ENCODE data around the gene HSBP1. TPM values are rescaled to one million over a fixed set of nuclear protein-coding genes. Genes with fewer than 3 reads are reported as not detected.

HSBP1 gene
- total and polyA plus RNA-seq, 9 of the 15 experiments (the other 6 are each of a cell fraction or from before 2014, with no cell fraction given) = 84.9 to 677 (median 204) TPM

DNA sequence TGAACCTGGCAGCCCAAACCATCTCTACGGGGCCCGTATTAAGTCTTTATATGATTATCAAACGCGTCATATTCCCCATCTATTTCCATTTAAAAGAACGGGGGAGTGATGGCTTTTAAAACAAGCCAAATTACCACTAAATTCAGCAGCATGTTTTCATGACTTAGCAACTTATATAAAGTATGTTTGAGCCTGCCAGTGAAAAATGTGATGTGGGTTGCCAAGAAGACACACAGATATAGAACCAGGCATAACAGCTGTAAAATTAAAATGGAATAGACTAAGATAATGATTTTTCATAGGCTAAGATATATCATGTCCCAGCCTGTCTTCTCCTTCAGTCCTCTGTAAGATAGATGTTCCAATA lies 44.8 kb upstream of the HSBP1 start:
- WGBS (ENCODE audit: insufficient coverage, low coverage, missing lambda C conversion rate) = under 1% methylated on average over 5 of the region's 5 CpGs
- no peak for TF ChIP-seq DACH1 (IDR thresholded peaks at IDR 0.05; ENCODE audit: partially characterized antibody)
- no peak for TF ChIP-seq SRSF1 (IDR thresholded peaks at IDR 0.05; ENCODE audit: low read depth, low read length)
- TF ChIP-seq MEIS2 (IDR thresholded peaks at IDR 0.05; ENCODE audit: partially characterized antibody) = no peak
- no peak overlapping the region for H3K9ac ChIP-seq (ENCODE audit: insufficient read depth in 1 of 2, low read depth in 2 of 2, low read length in 2 of 2)
- no peaks in the 10 kb centered on the region for H3K9me1 ChIP-seq (ENCODE audit: control insufficient read depth, insufficient read depth, low read length)
- FAIRE-seq (no peak), DNase-seq (ENCODE audit: extremely low read depth in 1 of 4, low spot score in 3 of 4) (no peak), ATAC-seq (no peak)
- no peaks in the 10 kb centered on the region for H3K4me1 ChIP-seq (replicated peaks in 1 of 2; ENCODE audit: control insufficient read depth in 2 of 2, insufficient read depth in 2 of 2, low read length in 2 of 2)
- H3K4me3 ChIP-seq = no peak overlapping the region
- H3K27ac ChIP-seq (ENCODE audit: extremely low read depth, low read depth, low read length) = no peak overlapping the region
- H3K79me2 ChIP-seq (ENCODE audit: control insufficient read depth, insufficient read depth, low read length) = no peaks in the 10 kb centered on the region
- H3K27me3 ChIP-seq (ENCODE audit: control insufficient read depth in 2 of 2, insufficient read depth in 2 of 2, low read length in 2 of 2) = no peaks in the 10 kb centered on the region
- no TSS peak for BruUV-seq (replicated peaks)
- no peak overlapping the region for H2AFZ ChIP-seq (ENCODE audit: low read depth, low read length)
- CTCF ChIA-PET (ENCODE audit: low intra/inter-chr PET ratio) = no interaction called here
- H3K4me2 ChIP-seq (ENCODE audit: insufficient read depth, low read length) = no peak overlapping the region
- intact Hi-C loops (cut with micrococcal nuclease) (no loop called here), in situ Hi-C loops (cut with MboI) (no loop called here)
- no peaks in the 10 kb centered on the region for H3K36me3 ChIP-seq (ENCODE audit: control insufficient read depth, insufficient read depth, low read length)
- H4K20me1 ChIP-seq (replicated peaks; ENCODE audit: control insufficient read depth, insufficient read depth, low read length) = no peaks in the 10 kb centered on the region
- no peaks in the 10 kb centered on the region for H3K9me3 ChIP-seq (replicated peaks; ENCODE audit: control insufficient read depth, insufficient read depth, low read depth, low read length)
- POLR2A ChIA-PET = no interaction called here

DNA sequence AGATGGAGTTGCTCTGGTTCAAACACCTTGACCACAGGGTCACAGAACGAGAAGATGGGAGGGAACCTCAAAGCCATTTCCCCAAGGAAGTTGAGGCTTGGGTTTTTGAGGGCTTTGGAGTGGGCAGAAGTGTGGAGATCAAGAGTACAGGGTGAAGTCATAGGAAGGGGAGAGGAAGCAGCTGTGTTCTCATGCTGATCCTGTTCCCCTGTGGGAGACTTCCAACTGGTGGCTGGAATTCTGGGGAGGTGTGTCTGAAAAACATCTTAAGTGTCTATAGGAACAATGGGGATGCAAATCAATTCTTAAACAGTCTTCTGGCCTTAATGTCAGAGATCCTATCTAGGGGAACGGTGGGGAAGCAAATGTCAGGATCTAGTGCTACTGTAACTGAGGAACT lies 38.8 kb upstream of the HSBP1 start:
- Histone ChIP-seq H3K4me1 (replicated peaks in 1 of 2; ENCODE audit: control insufficient read depth in 2 of 2, insufficient read depth in 2 of 2, low read length in 2 of 2) (no peaks in the 10 kb centered on the region), H3K9me1 (ENCODE audit: control insufficient read depth, insufficient read depth, low read length) (no peaks in the 10 kb centered on the region), H2AFZ (ENCODE audit: low read depth, low read length) (no peak overlapping the region), H3K4me3 (no peak overlapping the region), H3K27ac (ENCODE audit: extremely low read depth, low read depth, low read length) (no peak overlapping the region), H3K27me3 (ENCODE audit: control insufficient read depth in 2 of 2, insufficient read depth in 2 of 2, low read length in 2 of 2) (peaks cover 3 to 8% of the 10 kb centered on the region in 2 experiments; a peak in 3 of 5 replicates), H3K4me2 (ENCODE audit: insufficient read depth, low read length) (no peak overlapping the region), H3K9me3 (replicated peaks; ENCODE audit: control insufficient read depth, insufficient read depth, low read depth, low read length) (no peaks in the 10 kb centered on the region), H4K20me1 (replicated peaks; ENCODE audit: control insufficient read depth, insufficient read depth, low read length) (no peaks in the 10 kb centered on the region; the same call in 1 of the 2 replicates), H3K79me2 (ENCODE audit: control insufficient read depth, insufficient read depth, low read length) (no peaks in the 10 kb centered on the region), H3K36me3 (ENCODE audit: control insufficient read depth, insufficient read depth, low read length) (no peaks in the 10 kb centered on the region), H3K9ac (ENCODE audit: insufficient read depth in 1 of 2, low read depth in 2 of 2, low read length in 2 of 2) (no peak overlapping the region)
- intact Hi-C loops (cut with micrococcal nuclease) = no loop called here
- FAIRE-seq (no peak), ATAC-seq (no peak), DNase-seq (ENCODE audit: extremely low read depth in 1 of 4, low spot score in 3 of 4) (no peak)
- BruUV-seq (replicated peaks) = no TSS peak
- in situ Hi-C loops (cut with MboI) = no loop called here
- ChIA-PET POLR2A (no interaction called here), CTCF (ENCODE audit: low intra/inter-chr PET ratio) (no interaction called here)
- WGBS (ENCODE audit: insufficient coverage, low coverage, missing lambda C conversion rate) = 2% methylated on average over 2 of the region's 2 CpGs
- TF ChIP-seq, protein P1, sequence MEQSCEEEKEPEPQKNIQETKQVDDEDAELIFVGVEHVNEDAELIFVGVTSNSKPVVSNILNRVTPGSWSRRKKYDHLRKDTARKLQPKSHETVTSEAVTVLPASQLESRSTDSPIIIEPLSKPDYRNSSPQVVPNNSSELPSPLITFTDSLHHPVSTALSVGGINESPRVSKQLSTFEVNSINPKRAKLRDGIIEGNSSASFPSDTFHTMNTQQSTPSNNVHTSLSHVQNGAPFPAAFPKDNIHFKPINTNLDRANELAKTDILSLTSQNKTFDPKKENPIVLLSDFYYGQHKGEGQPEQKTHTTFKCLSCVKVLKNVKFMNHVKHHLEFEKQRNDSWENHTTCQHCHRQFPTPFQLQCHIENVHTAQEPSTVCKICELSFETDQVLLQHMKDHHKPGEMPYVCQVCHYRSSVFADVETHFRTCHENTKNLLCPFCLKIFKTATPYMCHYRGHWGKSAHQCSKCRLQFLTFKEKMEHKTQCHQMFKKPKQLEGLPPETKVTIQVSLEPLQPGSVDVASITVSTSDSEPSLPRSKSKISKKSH (CRISPR knock-in tag; IDR thresholded peaks at IDR 0.05) = no peak
- TF ChIP-seq POU5F1 (IDR thresholded peaks at IDR 0.05; ENCODE audit: borderline replicate concordance, low read depth, low read length, partially characterized antibody) = no peak
- TF ChIP-seq SREBF2 (CRISPR knock-in tag; IDR thresholded peaks at IDR 0.05) = no peak
- TF ChIP-seq FOXP1 (CRISPR knock-in tag; IDR thresholded peaks at IDR 0.05) = no peak
- TF ChIP-seq BRF1 (IDR thresholded peaks at IDR 0.05; ENCODE audit: borderline replicate concordance, extremely low read depth, insufficient read length) = no peak
- no peak for TF ChIP-seq CHD4 (IDR thresholded peaks at IDR 0.05; ENCODE audit: insufficient read depth, insufficient replicate concordance, low read depth, low read length, poor library complexity, severe bottlenecking)
- TF ChIP-seq, protein P2, sequence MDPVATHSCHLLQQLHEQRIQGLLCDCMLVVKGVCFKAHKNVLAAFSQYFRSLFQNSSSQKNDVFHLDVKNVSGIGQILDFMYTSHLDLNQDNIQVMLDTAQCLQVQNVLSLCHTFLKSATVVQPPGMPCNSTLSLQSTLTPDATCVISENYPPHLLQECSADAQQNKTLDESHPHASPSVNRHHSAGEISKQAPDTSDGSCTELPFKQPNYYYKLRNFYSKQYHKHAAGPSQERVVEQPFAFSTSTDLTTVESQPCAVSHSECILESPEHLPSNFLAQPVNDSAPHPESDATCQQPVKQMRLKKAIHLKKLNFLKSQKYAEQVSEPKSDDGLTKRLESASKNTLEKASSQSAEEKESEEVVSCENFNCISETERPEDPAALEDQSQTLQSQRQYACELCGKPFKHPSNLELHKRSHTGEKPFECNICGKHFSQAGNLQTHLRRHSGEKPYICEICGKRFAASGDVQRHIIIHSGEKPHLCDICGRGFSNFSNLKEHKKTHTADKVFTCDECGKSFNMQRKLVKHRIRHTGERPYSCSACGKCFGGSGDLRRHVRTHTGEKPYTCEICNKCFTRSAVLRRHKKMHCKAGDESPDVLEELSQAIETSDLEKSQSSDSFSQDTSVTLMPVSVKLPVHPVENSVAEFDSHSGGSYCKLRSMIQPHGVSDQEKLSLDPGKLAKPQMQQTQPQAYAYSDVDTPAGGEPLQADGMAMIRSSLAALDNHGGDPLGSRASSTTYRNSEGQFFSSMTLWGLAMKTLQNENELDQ (CRISPR knock-in tag; IDR thresholded peaks at IDR 0.05; ENCODE audit: borderline replicate concordance) = no peak
- TF ChIP-seq, protein P3, sequence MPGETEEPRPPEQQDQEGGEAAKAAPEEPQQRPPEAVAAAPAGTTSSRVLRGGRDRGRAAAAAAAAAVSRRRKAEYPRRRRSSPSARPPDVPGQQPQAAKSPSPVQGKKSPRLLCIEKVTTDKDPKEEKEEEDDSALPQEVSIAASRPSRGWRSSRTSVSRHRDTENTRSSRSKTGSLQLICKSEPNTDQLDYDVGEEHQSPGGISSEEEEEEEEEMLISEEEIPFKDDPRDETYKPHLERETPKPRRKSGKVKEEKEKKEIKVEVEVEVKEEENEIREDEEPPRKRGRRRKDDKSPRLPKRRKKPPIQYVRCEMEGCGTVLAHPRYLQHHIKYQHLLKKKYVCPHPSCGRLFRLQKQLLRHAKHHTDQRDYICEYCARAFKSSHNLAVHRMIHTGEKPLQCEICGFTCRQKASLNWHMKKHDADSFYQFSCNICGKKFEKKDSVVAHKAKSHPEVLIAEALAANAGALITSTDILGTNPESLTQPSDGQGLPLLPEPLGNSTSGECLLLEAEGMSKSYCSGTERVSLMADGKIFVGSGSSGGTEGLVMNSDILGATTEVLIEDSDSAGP (CRISPR knock-in tag; IDR thresholded peaks at IDR 0.05) = no peak

All from K562 (cell line).